ENCODE results near the gene WWC1. TPM values are rescaled to one million over a fixed set of nuclear protein-coding genes. Genes with fewer than 3 reads are reported as not detected.

Gene WWC1
- total RNA-seq, 1 experiment from 2014 or later, result 97.7 TPM

DNA sequence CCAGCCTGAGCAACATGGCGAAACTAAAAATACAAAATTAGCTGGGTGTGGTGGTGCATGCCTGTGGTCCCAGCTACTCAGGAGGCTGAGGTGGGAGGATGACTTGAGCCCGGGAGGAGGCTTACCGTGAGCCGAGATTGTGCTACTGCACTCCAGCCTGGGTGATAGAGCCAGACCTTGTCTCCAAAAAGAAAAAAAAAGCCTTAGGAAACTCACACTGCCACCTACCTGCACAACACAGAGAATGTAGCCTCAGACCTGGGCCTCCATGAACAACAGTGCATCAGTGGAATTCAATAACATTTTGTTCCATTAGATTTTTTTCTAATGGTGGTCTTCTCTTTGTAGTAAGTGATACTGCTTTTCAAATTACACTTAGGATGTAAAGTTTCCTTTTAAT is 131.0 kb downstream of the WWC1 start:
- Histone ChIP-seq H3K4me2 (no peak overlapping the region), H3K79me2 (ENCODE audit: low read depth) (no peaks in the 10 kb centered on the region), H4K20me1 (ENCODE audit: insufficient read depth) (no peaks in the 10 kb centered on the region), H3K9me2 (ENCODE audit: insufficient read depth) (no peaks in the 10 kb centered on the region), H3F3A (ENCODE audit: insufficient read depth, low read depth) (peaks cover 5% of the 10 kb centered on the region; the same call in 1 of the 2 replicates), H3K27ac (no peak overlapping the region), H3K4me1 (replicated peaks; ENCODE audit: insufficient read depth) (no peaks in the 10 kb centered on the region), H2AFZ (no peak overlapping the region), H3K4me3 (no peak overlapping the region), H3K27me3 (ENCODE audit: insufficient read depth, low read depth) (no peaks in the 10 kb centered on the region), H3K36me3 (ENCODE audit: low read depth) (peaks cover 17% of the 10 kb centered on the region), H3K9me3 (ENCODE audit: insufficient read depth, low read depth) (no peaks in the 10 kb centered on the region)
- no peak for DNase-seq
- BruUV-seq (replicated peaks), result no TSS peak
- intact Hi-C loops (cut with micrococcal nuclease; ENCODE audit: unreplicated experiment), result loop anchor here (1.0 kb wide), 1 partner anchor 153 kb away; no protein-coding TSS in a partner anchor
- POLR2A ChIA-PET (ENCODE audit: unreplicated experiment), result no interaction called here
- TF ChIP-seq, protein P1, sequence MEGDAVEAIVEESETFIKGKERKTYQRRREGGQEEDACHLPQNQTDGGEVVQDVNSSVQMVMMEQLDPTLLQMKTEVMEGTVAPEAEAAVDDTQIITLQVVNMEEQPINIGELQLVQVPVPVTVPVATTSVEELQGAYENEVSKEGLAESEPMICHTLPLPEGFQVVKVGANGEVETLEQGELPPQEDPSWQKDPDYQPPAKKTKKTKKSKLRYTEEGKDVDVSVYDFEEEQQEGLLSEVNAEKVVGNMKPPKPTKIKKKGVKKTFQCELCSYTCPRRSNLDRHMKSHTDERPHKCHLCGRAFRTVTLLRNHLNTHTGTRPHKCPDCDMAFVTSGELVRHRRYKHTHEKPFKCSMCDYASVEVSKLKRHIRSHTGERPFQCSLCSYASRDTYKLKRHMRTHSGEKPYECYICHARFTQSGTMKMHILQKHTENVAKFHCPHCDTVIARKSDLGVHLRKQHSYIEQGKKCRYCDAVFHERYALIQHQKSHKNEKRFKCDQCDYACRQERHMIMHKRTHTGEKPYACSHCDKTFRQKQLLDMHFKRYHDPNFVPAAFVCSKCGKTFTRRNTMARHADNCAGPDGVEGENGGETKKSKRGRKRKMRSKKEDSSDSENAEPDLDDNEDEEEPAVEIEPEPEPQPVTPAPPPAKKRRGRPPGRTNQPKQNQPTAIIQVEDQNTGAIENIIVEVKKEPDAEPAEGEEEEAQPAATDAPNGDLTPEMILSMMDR (conservative IDR thresholded peaks at IDR 0.05), result peak; percentile 62
- no peak for TF ChIP-seq EZH2 (IDR thresholded peaks at IDR 0.05; ENCODE audit: low read depth)
- CTCF ChIA-PET, result interaction anchor here (0.9 kb wide), 1 partner anchor 153 kb away, joined by 4 read pairs; no protein-coding TSS in a partner anchor

- H4K20me1 ChIP-seq (ENCODE audit: insufficient read depth), result no peaks in the 10 kb centered on the region
- H3K27me3 ChIP-seq (ENCODE audit: insufficient read depth, low read depth), result no peaks in the 10 kb centered on the region
- CTCF ChIA-PET, result no interaction called here
- H3K4me3 ChIP-seq, result no peak overlapping the region
- H3K9me2 ChIP-seq (ENCODE audit: insufficient read depth), result no peaks in the 10 kb centered on the region
- no peaks in the 10 kb centered on the region for H3K9me3 ChIP-seq (ENCODE audit: insufficient read depth, low read depth)
- peaks cover 17% of the 10 kb centered on the region for H3K36me3 ChIP-seq (ENCODE audit: low read depth)
- H3K27ac ChIP-seq, result no peak overlapping the region
- POLR2A ChIA-PET (ENCODE audit: unreplicated experiment), result no interaction called here
- no peak overlapping the region for H2AFZ ChIP-seq
- no TSS peak for BruUV-seq (replicated peaks)
- H3K79me2 ChIP-seq (ENCODE audit: low read depth), result no peaks in the 10 kb centered on the region
- H3F3A ChIP-seq (ENCODE audit: insufficient read depth, low read depth), result peaks cover 5% of the 10 kb centered on the region; the same call in 1 of the 2 replicates
- intact Hi-C loops (cut with micrococcal nuclease; ENCODE audit: unreplicated experiment), result no loop called here
- TF ChIP-seq, protein P1 (conservative IDR thresholded peaks at IDR 0.05), result no peak
- no peak for TF ChIP-seq EZH2 (IDR thresholded peaks at IDR 0.05; ENCODE audit: low read depth)
- DNase-seq, result no peak
- H3K4me1 ChIP-seq (replicated peaks; ENCODE audit: insufficient read depth), result no peaks in the 10 kb centered on the region
- H3K4me2 ChIP-seq, result no peak overlapping the region
Observed at GRCh38 chr5:168423478-168423877, 132.0 kb downstream of the WWC1 start.

DNA sequence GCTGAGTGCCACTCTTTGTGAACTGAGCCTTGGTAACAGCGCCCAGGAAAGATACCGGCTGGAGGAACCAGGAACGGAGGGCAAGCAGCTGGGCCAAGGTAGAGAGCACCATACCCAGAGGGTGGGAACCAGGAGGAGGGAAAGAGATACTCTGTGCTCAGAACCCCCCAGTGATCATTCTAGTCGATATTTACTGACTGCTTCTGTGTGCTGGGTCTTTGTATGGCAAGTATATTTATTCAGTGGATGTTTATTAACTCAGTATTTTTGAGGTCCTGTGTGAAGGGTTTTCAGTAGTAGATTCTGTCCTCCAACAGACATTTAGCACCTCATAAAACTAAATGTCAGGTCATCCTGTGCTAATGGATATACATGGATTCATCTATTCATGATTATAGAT is 132.5 kb downstream of the WWC1 start:
- Histone ChIP-seq H3F3A (ENCODE audit: insufficient read depth, low read depth) (peaks cover 5% of the 10 kb centered on the region; the same call in 1 of the 2 replicates), H3K4me3 (no peak overlapping the region), H3K4me1 (replicated peaks; ENCODE audit: insufficient read depth) (no peaks in the 10 kb centered on the region), H3K27me3 (ENCODE audit: insufficient read depth, low read depth) (no peaks in the 10 kb centered on the region), H3K27ac (no peak overlapping the region), H2AFZ (no peak overlapping the region), H3K36me3 (ENCODE audit: low read depth) (peaks cover 17% of the 10 kb centered on the region), H3K9me2 (ENCODE audit: insufficient read depth) (no peaks in the 10 kb centered on the region), H4K20me1 (ENCODE audit: insufficient read depth) (no peaks in the 10 kb centered on the region), H3K9me3 (ENCODE audit: insufficient read depth, low read depth) (no peaks in the 10 kb centered on the region), H3K79me2 (ENCODE audit: low read depth) (no peaks in the 10 kb centered on the region), H3K4me2 (no peak overlapping the region)
- ChIA-PET CTCF (no interaction called here), POLR2A (ENCODE audit: unreplicated experiment) (no interaction called here)
- TF ChIP-seq, protein P1 (conservative IDR thresholded peaks at IDR 0.05), result no peak
- no peak for TF ChIP-seq EZH2 (IDR thresholded peaks at IDR 0.05; ENCODE audit: low read depth)
- intact Hi-C loops (cut with micrococcal nuclease; ENCODE audit: unreplicated experiment), result no loop called here
- no peak for DNase-seq
- no TSS peak for BruUV-seq (replicated peaks)

All from PC-9 (cell line).